Neural progenitor cell (in vitro differentiated cells): ENCODE data around the gene SOX5.

Source experiments
- CTCF ChIP-seq: fragments of 200-600 bp; sonication (generic); IDR thresholded peaks from 2 replicates; pipeline ENCODE4 v1.5.1; 2017; ENCODE audit warnings: antibody characterized with exemption, mild to moderate bottlenecking
- EZH2 ChIP-seq: fragments of 200-600 bp; sonication (generic); IDR thresholded peaks from 2 replicates; pipeline ENCODE4 v1.6.1; 2017; ENCODE audit warnings: antibody characterized with exemption, mild to moderate bottlenecking, moderate library complexity

GRCh38 chr12:23931176-23931575, 18.3 kb downstream of the SOX5 start:
- TF ChIP-seq EZH2: no peak
- TF ChIP-seq CTCF: no peak
